ENCODE data around the gene CGGBP1.
"Not testable (repeated sequence)": the region's sequence is repeated elsewhere in the genome, so short reads cannot be mapped to it uniquely, and the experiment has no call there.

The CGGBP1 gene

DNA sequence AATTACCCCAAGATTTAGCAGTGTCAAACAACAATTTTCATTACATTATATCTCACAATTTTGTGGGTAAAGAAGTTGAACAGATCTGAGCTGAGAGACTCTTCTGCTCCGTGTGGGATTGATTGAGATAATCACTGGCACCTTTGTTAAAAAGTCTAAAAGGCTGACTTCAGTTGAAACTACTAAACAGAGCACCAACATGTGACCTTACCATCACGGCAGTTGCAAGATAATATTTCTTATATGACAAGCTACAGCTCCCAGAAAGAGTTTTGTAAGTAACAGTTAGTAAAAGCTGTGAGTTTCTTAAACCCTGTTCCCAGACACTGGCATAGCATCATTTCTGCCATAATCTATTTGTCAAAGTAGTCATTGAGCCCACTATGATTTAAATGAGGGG, 25.0 kb downstream of the CGGBP1 start:
- peak; percentile 25 for DNase-seq

DNA sequence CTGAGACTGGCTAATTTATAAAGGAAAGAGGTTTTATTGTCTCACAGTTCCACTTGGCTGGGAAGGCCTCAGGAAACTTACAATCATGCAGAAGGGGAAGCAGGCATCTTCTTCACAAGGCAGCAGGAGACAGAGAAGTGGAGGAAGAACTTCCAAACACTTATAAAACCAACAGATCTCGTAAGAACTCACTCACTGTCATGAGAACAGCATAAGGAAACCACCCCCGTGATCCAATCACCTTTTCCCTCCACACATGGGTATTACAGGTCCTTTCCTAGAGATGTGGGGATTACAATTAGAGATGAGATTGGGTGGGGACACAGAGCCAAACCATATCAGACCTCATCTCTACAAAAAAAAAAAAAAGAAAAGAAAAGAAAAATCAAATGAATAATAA, 25.7 kb downstream of the CGGBP1 start:
- DNase-seq = peak; percentile 27

DNA sequence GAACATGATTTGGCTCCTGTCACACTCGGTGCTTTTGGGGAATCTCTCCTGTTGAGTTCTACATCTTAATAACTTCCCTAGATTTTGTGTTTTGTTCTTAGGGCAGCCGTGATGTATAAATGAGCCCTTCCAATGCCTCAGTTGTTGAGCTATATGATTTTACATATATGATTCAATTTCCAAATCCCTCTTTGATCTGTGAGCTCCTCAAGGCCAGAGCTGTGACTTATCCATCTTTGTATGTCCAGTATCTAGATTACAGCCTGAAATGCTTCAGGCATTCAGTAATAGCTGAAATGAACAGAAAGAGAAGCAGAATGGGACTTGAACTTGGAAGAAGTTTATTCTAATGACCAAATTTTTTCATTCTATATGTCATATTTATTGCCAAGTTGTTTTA, 26.6 kb downstream of the CGGBP1 start:
- DNase-seq = no peak

DNA sequence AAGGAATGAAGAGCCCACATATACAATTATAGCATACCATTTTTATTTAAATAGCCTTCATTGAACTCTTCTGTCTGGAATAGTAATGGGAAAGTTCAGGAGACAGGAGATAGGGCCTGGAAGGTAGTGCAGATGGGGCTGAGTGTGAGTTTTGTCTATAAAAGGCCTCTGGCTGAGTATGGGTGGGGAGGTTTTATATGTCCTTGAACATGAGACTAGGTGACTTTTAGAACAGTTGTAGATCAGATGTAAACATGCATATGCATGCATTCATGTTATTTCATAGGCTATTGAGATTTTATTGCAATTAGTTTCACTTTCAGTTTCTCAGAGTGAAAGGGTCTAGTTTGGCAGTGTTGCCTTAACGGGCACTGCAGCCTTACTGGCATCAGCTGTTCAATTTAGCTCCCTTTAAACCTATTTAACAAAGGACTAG, 27.1 kb downstream of the CGGBP1 start:
- peak; percentile 73 for DNase-seq

- peak; percentile 45 for DNase-seq
Measured at GRCh38 chr3:88030210-88030609, 28.6 kb downstream of the CGGBP1 start.

- no peak for DNase-seq
Measured at GRCh38 chr3:88028876-88029275, 29.9 kb downstream of the CGGBP1 start.

GRCh38 chr3:88025001-88025552, 33.7 kb downstream of the CGGBP1 start:
- no peak for DNase-seq

- DNase-seq = no peak
Measured at GRCh38 chr3:88019024-88019423, 39.8 kb downstream of the CGGBP1 start.

DNA sequence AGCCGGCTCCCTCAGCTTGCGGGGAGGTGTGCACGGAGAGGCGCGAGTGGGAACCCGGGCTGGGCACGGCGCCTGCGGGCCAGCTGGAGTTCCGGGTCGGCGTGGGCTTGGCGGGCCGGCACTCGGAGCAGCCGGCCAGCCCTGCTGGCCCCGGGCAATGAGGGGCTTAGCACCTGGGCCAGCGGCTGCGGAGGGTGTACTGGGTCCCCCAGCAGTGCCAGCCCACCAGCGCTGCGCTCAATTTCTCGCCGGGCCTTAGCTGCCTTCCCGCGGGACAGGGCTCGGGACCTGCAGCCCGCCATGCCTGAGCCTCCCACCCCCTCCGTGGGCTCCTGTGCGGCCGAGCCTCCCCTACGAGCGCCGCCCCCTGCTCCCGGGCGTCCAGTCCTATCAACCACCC, 43.1 kb downstream of the CGGBP1 start:
- DNase-seq = not testable (repeated sequence)

DNA sequence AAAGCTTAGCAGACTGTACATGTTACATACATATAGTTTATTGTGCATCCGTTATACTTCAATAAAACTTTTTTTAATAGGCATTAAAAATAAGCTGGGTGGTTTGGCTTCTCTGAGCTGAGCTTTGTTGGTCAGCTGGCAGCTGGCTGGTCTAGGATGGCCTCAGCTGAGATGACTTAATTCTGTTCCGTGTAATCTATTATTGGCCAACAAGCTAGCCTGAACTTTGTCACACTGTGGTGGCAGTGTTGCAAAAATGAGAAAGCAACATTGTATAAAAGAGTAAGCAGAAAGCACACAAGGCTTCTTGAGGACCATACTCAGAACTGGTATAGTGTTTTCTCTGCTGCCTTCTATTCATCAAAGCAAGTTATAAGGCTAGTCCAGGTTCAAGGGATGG, 45.2 kb downstream of the CGGBP1 start:
- peak; percentile 73 for DNase-seq

DNA sequence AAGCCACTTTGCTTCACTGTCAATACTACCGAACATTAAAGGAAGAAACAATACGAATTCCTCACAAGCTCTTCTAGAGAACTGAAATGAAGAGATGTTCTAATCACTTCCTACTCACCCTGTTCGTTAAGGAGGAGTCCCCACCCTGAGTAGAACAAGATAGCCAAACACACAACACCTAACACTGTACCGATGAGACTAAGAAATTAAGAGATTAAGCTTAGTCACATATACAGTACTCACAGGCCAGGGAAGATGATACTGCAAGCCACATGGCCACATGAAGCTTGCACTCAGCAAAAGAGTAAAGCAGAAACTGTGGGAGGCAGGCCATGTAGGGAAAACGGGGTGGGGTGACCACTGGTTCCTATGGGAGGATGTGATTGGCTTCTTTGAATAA, 48.0 kb downstream of the CGGBP1 start:
- DNase-seq = no peak

DNA sequence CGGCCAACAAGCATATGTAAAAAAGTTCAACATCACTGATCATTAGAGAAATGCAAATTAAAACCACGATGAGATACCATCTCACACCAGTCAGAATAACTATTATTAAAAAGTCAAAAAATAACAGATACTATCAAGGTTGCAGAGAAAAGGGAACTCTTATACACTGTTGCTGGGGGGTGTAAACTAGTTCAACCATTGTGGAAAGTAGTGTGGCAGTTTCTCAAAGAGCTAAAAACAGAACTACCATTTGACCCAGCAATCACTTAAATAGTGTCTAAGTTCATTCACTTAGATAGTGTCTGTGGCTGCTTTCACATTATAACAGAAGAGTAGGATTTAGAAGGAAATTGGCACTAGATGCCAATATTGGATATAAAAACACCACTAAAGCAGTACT, 49.7 kb downstream of the CGGBP1 start:
- no peak for DNase-seq

GRCh38 chr3:88005066-88005465, 53.7 kb downstream of the CGGBP1 start:
- peak; percentile 62 for DNase-seq

GRCh38 chr3:88003115-88003755, 55.6 kb downstream of the CGGBP1 start:
- DNase-seq = peak; percentile 73

- DNase-seq = no peak
Measured at GRCh38 chr3:88002448-88002847, 56.4 kb downstream of the CGGBP1 start.

All from inflammatory macrophage treated with lipopolysaccharide for 4 hours (primary cell).